Camera-type eye (tissue), 1 donor: ENCODE measurements around the gene AFTPH. TPM values are rescaled to one million over a fixed set of nuclear protein-coding genes. Genes with fewer than 3 reads are reported as not detected.

ENCODE experiments used
- total RNA-seq: library from RNA; depleted of rRNA; stranded (reverse); fragments of >200 nt; gene quantifications from one replicate; pipeline ENCODE4 v1.2.3, GENCODE V29; 2014

Gene AFTPH
- total RNA-seq: 76.0 TPM

DNA sequence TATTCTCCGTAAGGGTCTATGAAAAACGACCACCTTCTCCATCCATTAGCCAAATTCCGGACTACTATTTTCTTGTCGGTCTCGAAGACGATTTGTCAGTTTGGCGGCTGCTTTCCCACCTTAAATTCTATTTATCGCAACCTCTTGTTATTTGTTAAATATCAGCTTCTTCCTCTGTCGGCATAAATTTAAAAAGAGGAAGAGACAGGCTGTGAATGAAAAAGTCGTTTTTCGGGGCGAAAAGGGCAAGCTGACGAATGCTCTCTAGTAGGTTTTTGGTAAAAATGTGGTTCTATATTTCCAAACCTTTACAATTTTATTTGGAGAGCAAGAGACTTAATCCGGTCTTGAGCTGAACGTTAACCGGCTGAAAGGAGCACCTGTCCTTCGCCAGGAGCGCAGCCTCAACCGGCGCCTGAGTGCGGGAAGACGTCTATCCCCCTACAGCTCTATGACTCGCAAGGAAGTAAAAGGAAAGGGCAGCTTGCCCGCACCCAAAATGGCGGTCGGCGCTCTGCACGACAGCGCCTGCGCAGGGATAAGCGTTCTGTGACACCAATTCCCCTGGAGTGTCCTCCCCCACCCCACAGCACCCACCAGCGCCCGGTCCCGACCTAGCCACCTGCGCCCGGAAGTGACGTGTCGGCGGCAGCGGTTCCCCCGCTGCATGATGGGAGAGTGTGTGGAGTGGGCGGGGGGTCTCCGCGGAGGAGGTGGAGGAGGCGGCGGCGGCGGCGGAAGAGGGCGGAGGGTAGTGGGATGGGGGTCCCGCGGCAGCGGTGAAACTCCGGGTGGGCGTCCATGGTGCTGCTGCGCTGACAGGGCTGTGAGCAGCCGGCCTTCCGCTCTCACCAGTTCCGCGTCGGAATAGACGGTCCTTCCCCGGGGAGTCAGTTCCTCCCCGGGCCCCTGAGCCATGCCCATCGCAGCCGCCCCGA, at the start of gene AFTPH:
Gene AFTPH, plus strand, starts transcription at position 663 of the 938 bp plus-strand sequence. CDS start 27,147 bp downstream, outside the sequence.

Other genes with a start within 250 kb of the AFTPH start
- gene LGALSL, start 70.2 kb upstream of the AFTPH start, total RNA-seq: 42.2 TPM
- 23.8 TPM for gene SERTAD2, start 129.6 kb downstream of the AFTPH start, total RNA-seq